PC-9 (cell line): Measurements from ENCODE around the gene GALK1.

Experiments used
- EZH2 ChIP-seq: fragments of 200-600 bp; sonication (generic); IDR thresholded peaks from 2 replicates; pipeline ENCODE4 v1.8.0; 2017; ENCODE audit warnings: antibody characterized with exemption, low read depth
- TF ChIP-seq, protein P1 (sequence below): fragments of 200-600 bp; sonication (generic); conservative IDR thresholded peaks from 2 replicates; pipeline ENCODE4 v1.6.1; 2017; ENCODE audit warnings: mixed run types, antibody characterized with exemption, mild to moderate bottlenecking, moderate library complexity

GRCh38 chr17:75722076-75722475, 42.9 kb downstream of the GALK1 start:
- TF ChIP-seq, protein P1, sequence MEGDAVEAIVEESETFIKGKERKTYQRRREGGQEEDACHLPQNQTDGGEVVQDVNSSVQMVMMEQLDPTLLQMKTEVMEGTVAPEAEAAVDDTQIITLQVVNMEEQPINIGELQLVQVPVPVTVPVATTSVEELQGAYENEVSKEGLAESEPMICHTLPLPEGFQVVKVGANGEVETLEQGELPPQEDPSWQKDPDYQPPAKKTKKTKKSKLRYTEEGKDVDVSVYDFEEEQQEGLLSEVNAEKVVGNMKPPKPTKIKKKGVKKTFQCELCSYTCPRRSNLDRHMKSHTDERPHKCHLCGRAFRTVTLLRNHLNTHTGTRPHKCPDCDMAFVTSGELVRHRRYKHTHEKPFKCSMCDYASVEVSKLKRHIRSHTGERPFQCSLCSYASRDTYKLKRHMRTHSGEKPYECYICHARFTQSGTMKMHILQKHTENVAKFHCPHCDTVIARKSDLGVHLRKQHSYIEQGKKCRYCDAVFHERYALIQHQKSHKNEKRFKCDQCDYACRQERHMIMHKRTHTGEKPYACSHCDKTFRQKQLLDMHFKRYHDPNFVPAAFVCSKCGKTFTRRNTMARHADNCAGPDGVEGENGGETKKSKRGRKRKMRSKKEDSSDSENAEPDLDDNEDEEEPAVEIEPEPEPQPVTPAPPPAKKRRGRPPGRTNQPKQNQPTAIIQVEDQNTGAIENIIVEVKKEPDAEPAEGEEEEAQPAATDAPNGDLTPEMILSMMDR = no peak
- no peak for TF ChIP-seq EZH2
